Stimulated activated CD8-positive, alpha-beta memory T cell treated with anti-CD3 and anti-CD28 coated beads, Interleukin-4, amount 100 ng/mL, for 1 hour (primary cell): ENCODE measurements around the gene SLC16A3.
"Not testable (repeated sequence)": the region's sequence is repeated elsewhere in the genome, so short reads cannot be mapped to it uniquely, and the experiment has no call there.

ENCODE experiments used
- DNase-seq, 2 donors: peaks; one replicate each; pipeline ENCODE4 v3.0.0-alpha.2; 2020; ENCODE audit warnings: low read depth in 2 of 2, low spot score in 1 of 2

Gene SLC16A3

GRCh38 chr17:82204831-82205719 lies 23.8 kb upstream of the SLC16A3 start:
- no peak for DNase-seq

DNA sequence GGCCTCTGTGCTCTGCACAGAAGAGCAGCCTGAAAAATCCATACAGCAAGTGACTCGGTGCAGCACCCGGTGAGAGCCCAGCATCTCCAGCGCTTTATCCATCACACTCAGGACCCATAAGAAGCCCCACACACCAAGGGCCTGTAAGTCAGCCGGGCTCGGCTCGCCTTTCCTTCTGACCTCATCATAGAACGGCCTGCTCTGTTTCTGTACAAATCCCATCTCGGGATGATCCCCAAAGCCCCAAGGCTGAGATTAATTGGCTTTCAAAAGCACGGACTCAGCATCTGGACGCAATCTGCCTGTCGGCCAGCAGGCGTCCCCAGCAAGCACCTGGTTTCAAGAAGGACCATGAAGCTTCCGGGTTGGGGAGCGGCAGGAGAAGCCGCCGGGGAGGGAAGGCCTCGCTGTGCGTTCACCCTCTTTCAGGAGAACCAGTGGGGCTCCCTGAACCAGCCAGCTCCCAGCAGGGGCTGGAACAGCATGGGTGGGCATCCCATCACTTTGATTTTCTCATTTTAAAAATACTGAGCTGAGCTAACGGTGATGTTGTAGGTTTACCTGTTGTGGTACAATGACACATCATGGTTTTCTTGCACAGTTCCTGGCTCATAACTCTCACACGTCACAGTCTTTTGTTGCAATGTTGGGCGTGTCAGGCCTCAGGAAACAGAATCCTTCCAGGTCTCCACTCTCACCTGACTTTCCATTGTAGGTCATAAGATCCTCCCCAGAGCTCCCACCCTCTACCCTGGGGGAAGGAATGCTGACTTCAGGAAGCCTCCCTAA lies 22.9 kb upstream of the SLC16A3 start:
- DNase-seq, result peak in 1 of 2 donors; percentile 59

DNA sequence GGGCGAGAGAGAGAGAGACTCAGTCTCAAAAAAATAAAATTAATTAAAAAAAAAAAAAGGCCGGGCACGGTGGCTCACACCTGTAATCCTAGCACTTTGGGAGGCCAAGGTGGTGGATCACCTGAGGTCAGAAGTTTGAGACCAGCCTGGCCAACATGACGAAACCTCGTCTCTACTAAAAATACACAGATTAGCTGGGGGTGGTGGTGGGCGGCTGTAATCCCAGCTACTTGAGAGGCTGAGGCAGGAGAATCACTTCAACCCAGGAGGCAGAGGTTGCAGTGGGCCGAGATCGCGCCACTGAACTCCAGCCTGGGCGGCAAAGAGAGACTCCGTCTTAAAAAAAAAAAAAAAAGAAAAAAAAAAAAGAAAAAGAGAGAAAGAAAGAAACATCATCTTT lies 18.2 kb upstream of the SLC16A3 start:
- not testable (repeated sequence) for DNase-seq

DNA sequence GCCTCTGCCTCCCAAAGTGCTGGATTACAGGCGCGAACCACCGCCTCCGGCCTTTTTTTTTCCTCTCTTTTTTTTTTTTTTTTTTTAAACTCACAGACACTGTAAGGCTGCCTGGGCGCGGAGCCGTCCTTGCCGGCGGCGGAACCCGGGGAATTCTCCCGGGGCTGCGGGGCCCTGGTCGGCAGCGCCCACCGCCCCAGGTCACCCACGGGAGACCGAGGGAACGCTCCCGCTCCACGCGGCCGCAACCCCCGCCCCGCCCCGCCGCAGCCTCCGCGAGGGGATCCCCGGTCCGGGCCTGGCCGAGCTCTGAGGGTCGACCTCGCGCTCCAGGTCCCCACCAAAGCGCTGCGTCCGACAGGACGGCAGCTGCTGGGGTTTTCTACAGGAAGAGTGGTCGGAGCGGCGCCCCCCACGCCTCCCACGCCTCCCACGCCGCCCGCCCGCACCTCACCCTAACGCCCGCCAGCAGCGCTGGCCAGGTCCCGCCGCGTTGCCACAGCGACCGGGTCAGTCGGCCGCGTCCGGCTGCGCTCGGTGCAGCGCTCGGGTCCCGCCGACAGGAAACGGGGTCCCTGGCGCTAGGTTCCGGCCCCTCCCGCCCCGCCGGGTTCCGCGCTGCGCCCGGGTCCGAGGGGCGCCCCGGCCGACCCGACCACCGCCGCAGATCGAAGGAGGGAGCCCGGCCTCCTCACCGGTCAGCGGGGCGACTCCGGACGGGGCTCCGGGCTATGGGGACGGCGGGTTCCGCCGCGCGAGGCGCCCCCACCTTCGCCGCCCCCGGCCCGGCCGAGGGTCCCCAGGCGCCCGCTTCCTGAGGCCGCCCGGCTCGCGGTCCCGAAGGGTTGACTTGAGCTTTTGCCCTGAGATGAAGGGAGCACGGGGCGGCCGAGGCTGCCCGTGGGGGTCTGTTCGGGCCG lies 16.3 kb upstream of the SLC16A3 start, which contains the start of gene CCDC57:
Gene CCDC57, minus strand, starts transcription at position 512 of the 920 bp plus-strand sequence. CDS start 10,898 bp downstream, outside the sequence.
- DNase-seq, result no peak

DNA sequence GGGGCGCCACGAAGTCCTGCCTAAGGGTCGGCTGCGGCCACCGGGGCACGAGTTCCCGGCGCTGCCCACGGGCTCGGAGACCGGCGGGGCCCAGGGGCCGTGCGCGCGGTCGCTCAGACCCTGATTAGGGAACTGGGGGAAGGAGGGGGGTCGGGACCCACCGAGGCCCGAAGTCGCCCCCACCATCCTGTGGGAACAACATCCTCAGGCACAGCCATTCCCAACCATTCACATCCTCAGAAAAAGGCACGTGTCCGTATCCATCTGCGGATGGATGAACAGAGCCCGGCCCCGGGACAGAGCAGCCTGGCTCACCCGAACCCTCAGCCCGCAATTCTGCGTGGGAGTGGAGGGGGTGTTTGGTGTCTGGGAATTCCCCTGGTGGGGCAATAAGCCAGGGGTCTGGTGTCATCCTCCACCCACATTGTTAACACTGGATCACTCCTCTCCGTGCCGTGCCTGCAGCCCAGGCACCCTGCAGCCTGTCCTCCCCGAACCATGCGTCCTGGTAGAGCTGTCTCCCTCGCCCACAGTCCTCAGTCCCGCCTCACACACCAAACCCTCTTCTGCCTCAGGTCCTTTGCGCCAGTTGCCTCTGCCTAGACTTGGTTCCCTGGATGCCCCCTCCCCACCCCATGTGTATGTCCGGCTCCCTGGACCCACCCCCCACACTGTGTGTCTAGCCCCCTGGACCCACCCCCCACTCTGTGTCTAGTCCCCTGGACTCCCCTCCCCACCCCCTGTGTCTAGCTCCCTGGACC lies 15.4 kb upstream of the SLC16A3 start:
- no peak for DNase-seq

GRCh38 chr17:82214012-82214628 lies 14.7 kb upstream of the SLC16A3 start:
- DNase-seq, result no peak

- DNase-seq, result no peak
Observed at GRCh38 chr17:82215095-82215971, 13.5 kb upstream of the SLC16A3 start.

DNA sequence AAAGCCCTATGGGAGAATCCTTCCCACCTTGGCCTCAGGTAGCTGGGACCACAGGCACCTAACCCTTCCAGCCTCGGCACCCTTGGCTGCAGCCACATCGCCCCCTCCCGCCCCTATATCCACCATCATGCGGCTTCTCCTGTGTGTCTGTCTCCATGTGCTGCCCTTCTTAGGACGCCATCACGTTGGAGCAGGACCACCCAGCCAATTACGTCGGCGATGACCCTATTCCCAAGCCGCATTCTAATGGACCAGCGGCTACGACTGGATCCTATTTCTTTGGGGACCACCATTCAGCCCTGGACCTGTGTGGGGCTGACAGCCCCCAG lies 12.9 kb upstream of the SLC16A3 start:
- no peak for DNase-seq

DNA sequence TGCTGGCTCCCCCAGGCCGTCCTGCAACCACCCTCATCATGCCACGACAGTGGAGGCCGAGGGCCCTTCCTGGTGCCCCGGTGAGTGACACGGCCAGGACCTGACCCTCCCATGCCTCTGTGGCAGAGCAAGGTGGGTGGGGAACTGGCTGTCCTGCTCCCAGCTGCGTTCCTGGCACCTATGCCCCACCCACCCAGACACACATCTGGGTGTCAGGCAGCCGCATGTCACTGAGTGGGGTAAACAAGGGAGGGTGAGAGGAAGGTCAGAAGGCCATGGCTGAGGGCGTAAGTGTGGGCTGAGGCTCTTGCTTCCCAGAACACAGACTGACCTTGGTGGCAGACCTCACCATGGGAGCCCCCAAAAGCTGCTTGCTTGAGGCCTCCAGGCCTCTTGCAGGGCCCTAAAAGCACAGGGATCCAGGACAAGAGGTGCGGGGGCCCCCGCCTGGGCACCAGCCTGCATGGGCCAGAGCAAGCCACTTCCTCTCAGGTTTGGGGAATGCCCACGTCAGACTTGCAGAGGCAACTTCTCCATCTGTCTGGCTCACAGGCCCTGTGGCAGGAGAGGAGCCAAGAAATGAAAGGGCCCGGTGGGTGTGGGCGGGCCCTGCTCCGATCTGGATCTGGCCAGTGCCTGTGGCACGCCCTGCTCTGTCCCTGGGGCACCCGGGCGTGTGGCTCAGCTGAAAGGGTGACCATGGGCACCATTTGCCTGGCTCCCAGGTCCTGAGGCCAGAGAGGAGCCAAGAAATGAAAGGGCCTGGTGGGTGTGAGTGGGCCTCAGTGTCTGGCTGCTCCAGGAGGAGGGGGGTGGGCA lies 12.3 kb upstream of the SLC16A3 start:
- no peak for DNase-seq

DNA sequence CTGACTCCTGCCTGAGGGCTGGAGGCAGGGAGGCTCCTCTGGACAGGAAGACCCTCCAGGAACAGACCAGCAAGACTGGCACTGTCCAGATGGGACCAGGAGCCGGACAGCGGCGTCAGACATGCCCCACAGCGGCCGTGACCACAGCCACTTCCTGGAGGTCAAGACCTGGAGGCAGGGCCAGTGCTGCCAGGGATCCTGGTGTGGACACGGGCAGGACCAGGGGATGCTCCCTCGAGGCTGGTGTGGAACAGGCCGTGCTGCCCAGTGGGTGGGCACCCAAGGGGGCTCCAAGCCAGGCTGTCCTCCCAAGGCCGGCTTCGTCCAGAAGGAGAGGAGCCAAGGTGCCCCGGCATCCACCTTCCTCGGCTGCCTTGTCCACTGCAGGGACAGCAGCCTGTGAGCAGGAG lies 11.7 kb upstream of the SLC16A3 start:
- DNase-seq, result no peak

GRCh38 chr17:82217530-82218204 lies 11.2 kb upstream of the SLC16A3 start:
- no peak for DNase-seq

GRCh38 chr17:82218349-82219075 lies 10.3 kb upstream of the SLC16A3 start:
- DNase-seq, result no peak

- no peak for DNase-seq
Observed at GRCh38 chr17:82219083-82219482, 9.8 kb upstream of the SLC16A3 start.

GRCh38 chr17:82219753-82220709 lies 8.8 kb upstream of the SLC16A3 start:
- no peak for DNase-seq

- DNase-seq, result no peak
Observed at GRCh38 chr17:82221341-82221902, 7.4 kb upstream of the SLC16A3 start.
